Measurements from ENCODE around the gene KRTAP5-8.
"Not testable (repeated sequence)": the region's sequence is repeated elsewhere in the genome, so short reads cannot be mapped to it uniquely, and the experiment has no call there.

The KRTAP5-8 gene

GRCh38 chr11:71562120-71562519, 24.3 kb downstream of the KRTAP5-8 start:
- Histone ChIP-seq H3K36me3 (ENCODE audit: insufficient read depth, low read length) (no peaks in the 10 kb centered on the region), H3K4me1 (ENCODE audit: insufficient read depth, low read length) (no peaks in the 10 kb centered on the region), H3K27me3 (ENCODE audit: insufficient read depth, low read length) (no peaks in the 10 kb centered on the region), H3K9me3 (ENCODE audit: low read length) (no peaks in the 10 kb centered on the region), H3K4me3 (ENCODE audit: low read length) (no peak overlapping the region), H2AFZ (ENCODE audit: low read depth, low read length) (no peak overlapping the region)

- Histone ChIP-seq H3K36me3 (ENCODE audit: insufficient read depth, low read length) (no peaks in the 10 kb centered on the region), H3K4me3 (ENCODE audit: low read length) (no peak overlapping the region), H3K9me3 (ENCODE audit: low read length) (no peaks in the 10 kb centered on the region), H2AFZ (ENCODE audit: low read depth, low read length) (no peak overlapping the region), H3K4me1 (ENCODE audit: insufficient read depth, low read length) (no peaks in the 10 kb centered on the region), H3K27me3 (ENCODE audit: insufficient read depth, low read length) (no peaks in the 10 kb centered on the region)
Measured at GRCh38 chr11:71563406-71563805, 25.6 kb downstream of the KRTAP5-8 start.

GRCh38 chr11:71564430-71564829, 26.6 kb downstream of the KRTAP5-8 start:
- no peaks in the 10 kb centered on the region for H3K4me1 ChIP-seq (ENCODE audit: insufficient read depth, low read length)
- no peaks in the 10 kb centered on the region for H3K36me3 ChIP-seq (ENCODE audit: insufficient read depth, low read length)
- H3K4me3 ChIP-seq (ENCODE audit: low read length) = no peak overlapping the region
- H2AFZ ChIP-seq (ENCODE audit: low read depth, low read length) = no peak overlapping the region
- no peaks in the 10 kb centered on the region for H3K9me3 ChIP-seq (ENCODE audit: low read length)
- H3K27me3 ChIP-seq (ENCODE audit: insufficient read depth, low read length) = no peaks in the 10 kb centered on the region

- Histone ChIP-seq H3K4me1 (ENCODE audit: insufficient read depth, low read length) (no peaks in the 10 kb centered on the region), H2AFZ (ENCODE audit: low read depth, low read length) (no peak within 1 kb of the TSS), H3K36me3 (ENCODE audit: insufficient read depth, low read length) (no peaks in the 10 kb centered on the region), H3K4me3 (ENCODE audit: low read length) (no peak within 1 kb of the TSS), H3K9me3 (ENCODE audit: low read length) (no peaks in the 10 kb centered on the region), H3K27me3 (ENCODE audit: insufficient read depth, low read length) (no peaks in the 10 kb centered on the region)
Measured at GRCh38 chr11:71565263-71565662, 27.4 kb downstream of the KRTAP5-8 start, which contains the start of gene KRTAP5-10. Gene KRTAP5-10 (plus strand): TSS chr11:71565563. CDS start chr11:71565588, 25 bp downstream.

GRCh38 chr11:71566081-71566620, 28.3 kb downstream of the KRTAP5-8 start:
- Histone ChIP-seq H3K27me3 (ENCODE audit: insufficient read depth, low read length) (no peaks in the 10 kb centered on the region), H2AFZ (ENCODE audit: low read depth, low read length) (no peak overlapping the region), H3K36me3 (ENCODE audit: insufficient read depth, low read length) (no peaks in the 10 kb centered on the region), H3K4me1 (ENCODE audit: insufficient read depth, low read length) (no peaks in the 10 kb centered on the region), H3K9me3 (ENCODE audit: low read length) (no peaks in the 10 kb centered on the region), H3K4me3 (ENCODE audit: low read length) (no peak overlapping the region)

GRCh38 chr11:71566626-71567599, 29.1 kb downstream of the KRTAP5-8 start:
- not testable (repeated sequence) for H3K4me3 ChIP-seq (ENCODE audit: low read length); H3K9me3 ChIP-seq (ENCODE audit: low read length); H2AFZ ChIP-seq (ENCODE audit: low read depth, low read length); H3K36me3 ChIP-seq (ENCODE audit: insufficient read depth, low read length); H3K27me3 ChIP-seq (ENCODE audit: insufficient read depth, low read length); H3K4me1 ChIP-seq (ENCODE audit: insufficient read depth, low read length)

- not testable (repeated sequence) for H3K27me3 ChIP-seq (ENCODE audit: insufficient read depth, low read length); H3K4me1 ChIP-seq (ENCODE audit: insufficient read depth, low read length); H2AFZ ChIP-seq (ENCODE audit: low read depth, low read length); H3K9me3 ChIP-seq (ENCODE audit: low read length); H3K36me3 ChIP-seq (ENCODE audit: insufficient read depth, low read length); H3K4me3 ChIP-seq (ENCODE audit: low read length)
Measured at GRCh38 chr11:71567633-71568032, 29.8 kb downstream of the KRTAP5-8 start.

- no peak overlapping the region for H2AFZ ChIP-seq (ENCODE audit: low read depth, low read length)
- H3K4me3 ChIP-seq (ENCODE audit: low read length) = no peak overlapping the region
- H3K9me3 ChIP-seq (ENCODE audit: low read length) = no peaks in the 10 kb centered on the region
- H3K27me3 ChIP-seq (ENCODE audit: insufficient read depth, low read length) = no peaks in the 10 kb centered on the region
- no peaks in the 10 kb centered on the region for H3K4me1 ChIP-seq (ENCODE audit: insufficient read depth, low read length)
- H3K36me3 ChIP-seq (ENCODE audit: insufficient read depth, low read length) = no peaks in the 10 kb centered on the region
Measured at GRCh38 chr11:71568704-71569349, 31.0 kb downstream of the KRTAP5-8 start.

- not testable (repeated sequence) for H3K36me3 ChIP-seq (ENCODE audit: insufficient read depth, low read length); H3K4me3 ChIP-seq (ENCODE audit: low read length); H3K27me3 ChIP-seq (ENCODE audit: insufficient read depth, low read length); H3K9me3 ChIP-seq (ENCODE audit: low read length); H3K4me1 ChIP-seq (ENCODE audit: insufficient read depth, low read length); H2AFZ ChIP-seq (ENCODE audit: low read depth, low read length)
Measured at GRCh38 chr11:71571101-71571850, 33.5 kb downstream of the KRTAP5-8 start.

GRCh38 chr11:71572811-71573210, 35.0 kb downstream of the KRTAP5-8 start:
- no peaks in the 10 kb centered on the region for H3K27me3 ChIP-seq (ENCODE audit: insufficient read depth, low read length)
- H3K4me1 ChIP-seq (ENCODE audit: insufficient read depth, low read length) = no peaks in the 10 kb centered on the region
- no peak overlapping the region for H3K4me3 ChIP-seq (ENCODE audit: low read length)
- no peak overlapping the region for H2AFZ ChIP-seq (ENCODE audit: low read depth, low read length)
- no peaks in the 10 kb centered on the region for H3K36me3 ChIP-seq (ENCODE audit: insufficient read depth, low read length)
- H3K9me3 ChIP-seq (ENCODE audit: low read length) = no peaks in the 10 kb centered on the region

- no peaks in the 10 kb centered on the region for H3K4me1 ChIP-seq (ENCODE audit: insufficient read depth, low read length)
- no peaks in the 10 kb centered on the region for H3K27me3 ChIP-seq (ENCODE audit: insufficient read depth, low read length)
- H3K9me3 ChIP-seq (ENCODE audit: low read length) = no peaks in the 10 kb centered on the region
- H3K36me3 ChIP-seq (ENCODE audit: insufficient read depth, low read length) = no peaks in the 10 kb centered on the region
- H2AFZ ChIP-seq (ENCODE audit: low read depth, low read length) = no peak overlapping the region
- no peak overlapping the region for H3K4me3 ChIP-seq (ENCODE audit: low read length)
Measured at GRCh38 chr11:71574418-71574817, 36.6 kb downstream of the KRTAP5-8 start.

GRCh38 chr11:71575723-71576424, 38.0 kb downstream of the KRTAP5-8 start:
- no peaks in the 10 kb centered on the region for H3K36me3 ChIP-seq (ENCODE audit: insufficient read depth, low read length)
- H3K9me3 ChIP-seq (ENCODE audit: low read length) = no peaks in the 10 kb centered on the region
- H3K27me3 ChIP-seq (ENCODE audit: insufficient read depth, low read length) = no peaks in the 10 kb centered on the region
- H3K4me3 ChIP-seq (ENCODE audit: low read length) = no peak overlapping the region
- H2AFZ ChIP-seq (ENCODE audit: low read depth, low read length) = no peak overlapping the region
- no peaks in the 10 kb centered on the region for H3K4me1 ChIP-seq (ENCODE audit: insufficient read depth, low read length)
